Central memory CD4-positive, alpha-beta T cell (primary cell): Measurements from ENCODE around the gene ELP2.
A peak's percentile ranks its signal among the peaks of the same experiment; 100 is the strongest.
"Not testable (repeated sequence)": the region's sequence is repeated elsewhere in the genome, so short reads cannot be mapped to it uniquely, and the experiment has no call there.

ENCODE experiments used
- DNase-seq: peaks from one replicate; pipeline ENCODE4 v3.0.0; 2022

ELP2 gene

GRCh38 chr18:36160959-36161371, 31.3 kb downstream of the ELP2 start:
- no peak for DNase-seq

- DNase-seq, result no peak
Observed at GRCh38 chr18:36162981-36163380, 33.3 kb downstream of the ELP2 start.

GRCh38 chr18:36167692-36168218, 38.1 kb downstream of the ELP2 start:
- no peak for DNase-seq

- DNase-seq, result not testable (repeated sequence)
Observed at GRCh38 chr18:36168296-36168695, 38.6 kb downstream of the ELP2 start.

- DNase-seq, result no peak
Observed at GRCh38 chr18:36169938-36170337, 40.2 kb downstream of the ELP2 start.

GRCh38 chr18:36175481-36175880, 45.8 kb downstream of the ELP2 start:
- DNase-seq, result no peak

GRCh38 chr18:36176177-36176584, 46.5 kb downstream of the ELP2 start:
- no peak for DNase-seq

GRCh38 chr18:36176711-36177110, 47.0 kb downstream of the ELP2 start:
- no peak for DNase-seq

GRCh38 chr18:36177913-36178312, 48.2 kb downstream of the ELP2 start:
- no peak for DNase-seq

GRCh38 chr18:36179562-36180355, 50.1 kb downstream of the ELP2 start:
- no peak for DNase-seq

- DNase-seq, result no peak
Observed at GRCh38 chr18:36181441-36181840, 51.7 kb downstream of the ELP2 start.

- DNase-seq, result no peak
Observed at GRCh38 chr18:36181898-36182506, 52.3 kb downstream of the ELP2 start.

GRCh38 chr18:36183033-36183432, 53.3 kb downstream of the ELP2 start:
- no peak for DNase-seq

- no peak for DNase-seq
Observed at GRCh38 chr18:36183987-36184386, 54.3 kb downstream of the ELP2 start.

- no peak for DNase-seq
Observed at GRCh38 chr18:36185157-36185556, 55.5 kb downstream of the ELP2 start.

GRCh38 chr18:36185901-36186460, 56.3 kb downstream of the ELP2 start:
- no peak for DNase-seq

GRCh38 chr18:36186461-36187192, 56.9 kb downstream of the ELP2 start:
- DNase-seq, result no peak

- DNase-seq, result peak; percentile 21
Observed at GRCh38 chr18:36187193-36187825, 57.6 kb downstream of the ELP2 start, which contains the start of gene MOCOS. MOCOS (plus strand) TSS chr18:36187497; CDS start chr18:36187540, 43 bp downstream.

GRCh38 chr18:36187826-36188721, 58.4 kb downstream of the ELP2 start:
- no peak for DNase-seq

GRCh38 chr18:36188916-36189315, 59.2 kb downstream of the ELP2 start:
- no peak for DNase-seq

GRCh38 chr18:36189486-36189885, 59.8 kb downstream of the ELP2 start:
- no peak for DNase-seq
